BJ (cell line): Measurements from ENCODE around the gene RAB3IL1. TPM values are rescaled to one million over a fixed set of nuclear protein-coding genes. Genes with fewer than 3 reads are reported as not detected.
A peak's percentile ranks its signal among the peaks of the same experiment; 100 is the strongest.
"Not testable (repeated sequence)": the region's sequence is repeated elsewhere in the genome, so short reads cannot be mapped to it uniquely, and the experiment has no call there.

ENCODE experiments used
- CTCF ChIA-PET: fragments of 350-600 bp; formaldehyde crosslinking; extraction: SDS; loops from one replicate; lab custom pipeline; 2021; ENCODE audit warnings: antibody characterized with exemption, inconsistent platforms; lab: Yijun Ruan, JAX
- POLR2A ChIA-PET: fragments of 300-600 bp; sonication (Branson Sonifier 250); formaldehyde crosslinking; extraction: SDS; loops from one replicate; lab custom pipeline; 2021; ENCODE audit warnings: antibody characterized with exemption; lab: Charles Lee
- DNase-seq: peaks from one replicate; pipeline ENCODE4 v3.0.0-alpha.2; 2011; ENCODE audit warnings: low read depth
- H3K27me3 ChIP-seq: 2 replicates; pipeline ENCODE4 v1.6.0; 2011; ENCODE audit warnings: low read length; ENCODE audit not compliant: control insufficient read depth, insufficient read depth
- H3K36me3 ChIP-seq: 2 replicates; pipeline ENCODE4 v1.5.1; 2011; ENCODE audit warnings: low read length; ENCODE audit not compliant: control insufficient read depth, insufficient read depth
- H3K4me3 ChIP-seq: 2 replicates; pipeline ENCODE4 v1.5.1; 2011; ENCODE audit warnings: low read depth, mild to moderate bottlenecking, control low read depth, low read length
- CTCF ChIP-seq: IDR thresholded peaks from 2 replicates; pipeline ENCODE4 v1.5.1; 2011; ENCODE audit warnings: low read depth, mild to moderate bottlenecking, control low read depth, inconsistent platforms, low read length, moderate library complexity; ENCODE audit not compliant: insufficient read depth
- polyA minus RNA-seq: library from RNA; depleted of rRNA, polyadenylated mRNA; stranded (reverse); fragments of >200 nt; gene quantifications from 2 replicates; pipeline ENCODE4 v1.2.3, GENCODE V29; 2011; rRNA and poly(A)+ RNA removed
- polyA plus RNA-seq: library from polyadenylated mRNA; depleted of rRNA; stranded (reverse); fragments of >200 nt; gene quantifications from 2 replicates; pipeline ENCODE4 v1.2.3, GENCODE V29; 2011; rRNA removed

RAB3IL1 gene
- 9.4 and 15.1 TPM in 2 replicates for polyA plus RNA-seq
- polyA minus RNA-seq: 7.3 and 9.6 TPM in 2 replicates

GRCh38 chr11:61917334-61918109 lies at the start of gene RAB3IL1:
TSS of gene RAB3IL1 (minus strand) at chr11:61917566. CDS start at chr11:61917367, 199 bp downstream.
- no peaks in the 10 kb centered on the region for H3K36me3 ChIP-seq
- peak within 1 kb of the TSS; percentile 73 for H3K4me3 ChIP-seq
- TF ChIP-seq CTCF: no peak
- no peaks in the 10 kb centered on the region for H3K27me3 ChIP-seq
- CTCF ChIA-PET: interaction anchor here (0.9 to 2.5 kb wide), 2 partner anchors 20 to 30 kb away, joined by 6 to 7 read pairs; no protein-coding TSS in a partner anchor
- POLR2A ChIA-PET: no interaction called here
- no peak for DNase-seq

- H3K4me3 ChIP-seq: peak overlapping the region; percentile 83
- ChIA-PET CTCF (interaction anchor here (0.6 to 5.9 kb wide), 4 partner anchors 19 to 116 kb away, joined by 5 to 42 read pairs (median 16); no protein-coding TSS in a partner anchor), POLR2A (interaction anchor here (0.6 kb wide), 1 partner anchor 44 kb away, joined by 3 read pairs; no protein-coding TSS in a partner anchor)
- no peaks in the 10 kb centered on the region for H3K27me3 ChIP-seq
- no peak for DNase-seq
- TF ChIP-seq CTCF: no peak
- H3K36me3 ChIP-seq: peaks cover 15% of the 10 kb centered on the region
These were observed 49.4 kb upstream of the RAB3IL1 start for GRCh38 chr11:61966734-61967115.

GRCh38 chr11:61964666-61965271 lies 47.4 kb upstream of the RAB3IL1 start:
- H3K4me3 ChIP-seq: peak overlapping the region; percentile 83
- DNase-seq, H3K27me3 ChIP-seq: not testable (repeated sequence)
- H3K36me3 ChIP-seq: peaks cover 15% of the 10 kb centered on the region
- CTCF ChIA-PET: interaction anchor here (0.6 to 4.5 kb wide), 5 partner anchors 11 to 167 kb away, joined by 3 to 30 read pairs (median 5); no protein-coding TSS in a partner anchor
- POLR2A ChIA-PET: interaction anchor here (1.3 kb wide), 1 partner anchor 15 kb away, joined by 3 read pairs; no protein-coding TSS in a partner anchor

- DNase-seq: no peak
- Histone ChIP-seq H3K4me3 (peak overlapping the region; percentile 83), H3K27me3 (no peaks in the 10 kb centered on the region), H3K36me3 (peaks cover 17% of the 10 kb centered on the region)
- TF ChIP-seq CTCF: no peak
- ChIA-PET CTCF (interaction anchor here (1.9 to 4.5 kb wide), 3 partner anchors 66 to 144 kb away, joined by 5 to 30 read pairs (median 21); no protein-coding TSS in a partner anchor), POLR2A (no interaction called here)
These were observed 46.8 kb upstream of the RAB3IL1 start for GRCh38 chr11:61964058-61964665.

- POLR2A ChIA-PET: no interaction called here
These were observed 46.1 kb upstream of the RAB3IL1 start for GRCh38 chr11:61963282-61964057.

More at GRCh38 chr11:61963282-61964057, 46.1 kb upstream of the RAB3IL1 start:
- Histone ChIP-seq H3K36me3 (peaks cover 17% of the 10 kb centered on the region), H3K4me3 (no peak overlapping the region), H3K27me3 (no peaks in the 10 kb centered on the region)
- DNase-seq: no peak
- no peak for TF ChIP-seq CTCF
- CTCF ChIA-PET: interaction anchor here (0.9 to 4.5 kb wide), 5 partner anchors 16 to 144 kb away, joined by 3 to 30 read pairs (median 5); no protein-coding TSS in a partner anchor
